Sigmoid colon (tissue), 4 donors: ENCODE data around the gene ST6GALNAC4.

ENCODE experiments used
- EP300 ChIP-seq, 4 donors: sonication (generic); formaldehyde crosslinking; IDR thresholded peaks; one replicate each; pipeline ENCODE4 v1.6.1; 2017; ENCODE audit warnings: antibody characterized with exemption in 4 of 4
- POLR2A ChIP-seq, 2 donors: fragments of 450-650 bp; IDR thresholded peaks; one replicate each; pipeline ENCODE4 v1.6.1; 2016; ENCODE audit warnings: antibody characterized with exemption in 2 of 2, mild to moderate bottlenecking in 2 of 2, moderate library complexity in 2 of 2
- TF ChIP-seq, protein P1 (sequence below), 4 experiments: fragments of 450-650 bp in 3 of 4; fragments of 200-600 bp in 1 of 4; IDR thresholded peaks; one replicate each; pipeline ENCODE4 v1.5.1; 2016 to 2019; ENCODE audit warnings: antibody characterized with exemption in 4 of 4, mild to moderate bottlenecking in 3 of 4, moderate library complexity in 2 of 4

DNA sequence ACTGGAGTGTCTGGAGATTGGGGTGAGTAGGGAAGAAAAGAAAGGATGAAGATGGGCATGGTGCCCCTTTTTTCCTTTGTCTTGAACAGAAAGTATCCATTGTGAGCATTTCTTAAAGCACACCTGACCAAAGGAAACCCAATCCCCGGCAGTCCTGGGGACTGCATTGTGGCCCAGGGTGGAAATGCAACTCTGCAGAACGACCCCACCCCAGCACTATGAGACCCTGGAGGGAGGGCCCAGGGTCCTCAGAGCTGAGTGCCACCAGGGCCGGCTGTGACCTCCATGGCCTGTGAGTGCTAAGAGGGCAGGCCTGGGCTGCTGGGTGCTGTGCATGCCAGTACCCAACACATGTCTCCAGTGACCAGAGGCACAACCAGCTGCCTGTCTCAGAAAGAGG is 45.4 kb upstream of the ST6GALNAC4 start:
- TF ChIP-seq, protein P1, sequence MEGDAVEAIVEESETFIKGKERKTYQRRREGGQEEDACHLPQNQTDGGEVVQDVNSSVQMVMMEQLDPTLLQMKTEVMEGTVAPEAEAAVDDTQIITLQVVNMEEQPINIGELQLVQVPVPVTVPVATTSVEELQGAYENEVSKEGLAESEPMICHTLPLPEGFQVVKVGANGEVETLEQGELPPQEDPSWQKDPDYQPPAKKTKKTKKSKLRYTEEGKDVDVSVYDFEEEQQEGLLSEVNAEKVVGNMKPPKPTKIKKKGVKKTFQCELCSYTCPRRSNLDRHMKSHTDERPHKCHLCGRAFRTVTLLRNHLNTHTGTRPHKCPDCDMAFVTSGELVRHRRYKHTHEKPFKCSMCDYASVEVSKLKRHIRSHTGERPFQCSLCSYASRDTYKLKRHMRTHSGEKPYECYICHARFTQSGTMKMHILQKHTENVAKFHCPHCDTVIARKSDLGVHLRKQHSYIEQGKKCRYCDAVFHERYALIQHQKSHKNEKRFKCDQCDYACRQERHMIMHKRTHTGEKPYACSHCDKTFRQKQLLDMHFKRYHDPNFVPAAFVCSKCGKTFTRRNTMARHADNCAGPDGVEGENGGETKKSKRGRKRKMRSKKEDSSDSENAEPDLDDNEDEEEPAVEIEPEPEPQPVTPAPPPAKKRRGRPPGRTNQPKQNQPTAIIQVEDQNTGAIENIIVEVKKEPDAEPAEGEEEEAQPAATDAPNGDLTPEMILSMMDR (IDR thresholded peaks at IDR 0.05), result no peak
- TF ChIP-seq EP300 (IDR thresholded peaks at IDR 0.05) (no peak), POLR2A (IDR thresholded peaks at IDR 0.05) (no peak)
